SK-N-SH treated with all-trans-retinoic acid at 6 μM for 48 hours (cell line): Measurements from ENCODE around the gene MIR17HG.

ENCODE experiments used
- ARNTL ChIP-seq: fragments of 450-650 bp; formaldehyde crosslinking; IDR thresholded peaks from 2 replicates; pipeline ENCODE4 v1.5.0; 2020; ENCODE audit warnings: low read depth, mild to moderate bottlenecking, moderate library complexity, borderline replicate concordance
- PATZ1 ChIP-seq: fragments of 250-450 bp; sonication (Bioruptor Pico); IDR thresholded peaks from 2 replicates; pipeline ENCODE4 v1.8.0; 2020; ENCODE audit warnings: mild to moderate bottlenecking, moderate library complexity, borderline replicate concordance
- PPARA ChIP-seq: fragments of 250-450 bp; sonication (Bioruptor Pico); IDR thresholded peaks from 2 replicates; pipeline ENCODE4 v1.5.0; 2020; ENCODE audit warnings: mild to moderate bottlenecking, borderline replicate concordance
- ZNF565 ChIP-seq: fragments of 450-650 bp; formaldehyde crosslinking; conservative IDR thresholded peaks from 2 replicates; pipeline ENCODE4 v1.5.0; 2020; ENCODE audit warnings: low read depth, mild to moderate bottlenecking, moderate library complexity

GRCh38 chr13:91311491-91311890 lies 36.0 kb upstream of the MIR17HG start:
- TF ChIP-seq PPARA (CRISPR knock-in tag) (no peak), ZNF565 (no peak), ARNTL (CRISPR knock-in tag) (no peak), PATZ1 (no peak)
